IPS DF 19.7 (cell line): Measurements from ENCODE around the gene GPSM1.

Source experiments
- DNase-seq: peaks from one replicate; pipeline ENCODE4 v3.0.0-alpha.2; 2013; ENCODE audit warnings: low read depth, low spot score

GPSM1 gene, protein sequence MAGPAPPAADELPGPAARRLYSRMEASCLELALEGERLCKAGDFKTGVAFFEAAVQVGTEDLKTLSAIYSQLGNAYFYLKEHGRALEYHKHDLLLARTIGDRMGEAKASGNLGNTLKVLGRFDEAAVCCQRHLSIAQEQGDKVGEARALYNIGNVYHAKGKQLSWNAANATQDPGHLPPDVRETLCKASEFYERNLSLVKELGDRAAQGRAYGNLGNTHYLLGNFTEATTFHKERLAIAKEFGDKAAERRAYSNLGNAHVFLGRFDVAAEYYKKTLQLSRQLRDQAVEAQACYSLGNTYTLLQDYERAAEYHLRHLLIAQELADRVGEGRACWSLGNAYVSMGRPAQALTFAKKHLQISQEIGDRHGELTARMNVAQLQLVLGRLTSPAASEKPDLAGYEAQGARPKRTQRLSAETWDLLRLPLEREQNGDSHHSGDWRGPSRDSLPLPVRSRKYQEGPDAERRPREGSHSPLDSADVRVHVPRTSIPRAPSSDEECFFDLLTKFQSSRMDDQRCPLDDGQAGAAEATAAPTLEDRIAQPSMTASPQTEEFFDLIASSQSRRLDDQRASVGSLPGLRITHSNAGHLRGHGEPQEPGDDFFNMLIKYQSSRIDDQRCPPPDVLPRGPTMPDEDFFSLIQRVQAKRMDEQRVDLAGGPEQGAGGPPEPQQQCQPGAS

GRCh38 chr9:136327304-136327974 is at the start of gene GPSM1:
TSS of gene GPSM1 (plus strand) at chr9:136327539. CDS start at chr9:136327696, 157 bp downstream.
- no peak for DNase-seq

DNA sequence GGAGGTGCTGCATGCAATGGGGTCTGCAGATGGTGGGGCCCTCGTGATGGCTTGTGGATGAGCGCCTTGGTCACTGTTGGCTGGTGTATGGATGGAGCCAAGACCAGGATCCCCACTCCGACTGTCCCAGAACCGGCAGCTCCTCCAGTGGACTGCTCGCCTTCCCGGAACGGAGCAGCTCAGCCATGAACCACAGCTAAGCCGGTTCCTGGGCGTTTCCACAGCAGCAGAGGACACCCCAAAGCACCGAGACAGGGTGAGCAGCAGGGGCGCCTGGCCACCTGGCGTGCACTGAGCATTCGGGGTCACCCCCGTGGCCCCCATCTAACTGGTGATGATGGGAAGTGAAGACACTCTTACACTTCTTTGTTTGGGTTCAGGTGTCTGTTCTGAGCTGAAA is 49.6 kb upstream of the GPSM1 start:
- DNase-seq = no peak

- no peak for DNase-seq
Observed at GRCh38 chr9:136278221-136278620, 49.1 kb upstream of the GPSM1 start.

GRCh38 chr9:136278894-136279293 is 48.4 kb upstream of the GPSM1 start:
- DNase-seq = no peak

DNA sequence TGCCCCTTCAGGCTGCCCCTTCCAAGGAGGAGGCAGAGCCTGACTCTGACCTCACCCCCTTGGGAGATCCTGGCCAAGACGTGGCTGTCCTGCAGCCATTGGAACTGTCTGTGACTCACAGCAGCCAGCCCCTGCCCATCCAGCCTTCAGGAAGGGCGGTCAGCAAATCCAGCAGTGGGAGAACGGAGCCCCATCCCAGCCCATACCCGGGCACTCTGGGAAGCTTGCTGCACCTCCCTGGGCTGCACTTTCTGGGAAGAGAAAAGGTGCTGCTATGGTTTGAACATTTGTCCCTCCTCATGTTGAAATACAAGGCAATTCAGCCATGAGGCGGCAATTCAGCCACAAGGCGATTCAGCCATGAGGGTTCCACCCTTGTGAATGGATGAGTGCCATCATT is 47.9 kb upstream of the GPSM1 start:
- no peak for DNase-seq

- DNase-seq = no peak
Observed at GRCh38 chr9:136280535-136281315, 46.6 kb upstream of the GPSM1 start.

GRCh38 chr9:136281421-136282271 is 45.7 kb upstream of the GPSM1 start:
- no peak for DNase-seq

- DNase-seq = no peak
Observed at GRCh38 chr9:136282272-136282861, 45.0 kb upstream of the GPSM1 start.

DNA sequence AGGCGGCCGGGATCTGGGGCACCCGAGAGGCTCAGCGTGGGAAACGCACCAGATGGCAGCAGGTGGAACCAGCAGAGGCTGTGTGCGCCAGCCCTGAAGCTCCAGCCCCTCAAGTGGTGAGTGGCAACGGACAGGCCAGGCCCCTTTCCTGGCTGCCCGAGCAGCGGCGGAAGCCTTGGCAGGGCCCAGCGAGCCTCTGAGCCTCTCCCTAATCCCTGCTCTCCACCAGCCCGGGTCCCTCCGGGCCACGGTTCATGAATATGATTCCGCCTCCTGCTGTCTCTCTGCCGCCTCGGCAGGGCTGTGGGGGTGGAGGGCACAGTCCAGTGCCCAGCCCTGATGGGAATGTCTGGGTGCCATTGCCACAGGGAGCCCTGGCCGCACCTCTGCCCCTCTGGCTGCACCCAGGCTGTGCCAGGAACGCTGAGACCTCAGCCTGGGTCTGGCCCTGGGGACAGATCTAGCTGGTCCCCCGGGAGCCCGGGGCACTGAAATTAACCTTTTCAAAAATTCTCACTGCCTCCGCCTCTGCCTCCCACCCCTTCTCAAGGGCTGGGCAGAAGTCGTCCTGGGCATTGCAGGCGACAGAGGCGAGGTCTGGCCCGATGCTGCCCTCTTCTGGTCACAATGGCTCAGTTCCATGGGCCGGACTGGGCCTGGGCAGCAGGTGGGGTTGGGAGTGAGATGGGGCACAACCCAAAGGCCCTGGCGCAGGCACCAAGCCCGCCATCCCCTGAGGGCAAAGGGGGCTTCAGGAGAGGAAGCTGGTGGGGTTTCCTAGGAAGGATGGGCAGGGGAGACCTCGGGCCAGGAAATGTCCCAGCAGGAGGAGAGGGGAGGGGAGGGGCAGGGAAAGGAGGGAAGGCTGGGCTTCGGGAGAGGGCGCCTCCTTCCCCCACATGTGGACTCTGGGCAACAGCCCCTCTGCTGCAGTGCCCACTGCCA is 43.8 kb upstream of the GPSM1 start:
- peak; percentile 25 for DNase-seq

DNA sequence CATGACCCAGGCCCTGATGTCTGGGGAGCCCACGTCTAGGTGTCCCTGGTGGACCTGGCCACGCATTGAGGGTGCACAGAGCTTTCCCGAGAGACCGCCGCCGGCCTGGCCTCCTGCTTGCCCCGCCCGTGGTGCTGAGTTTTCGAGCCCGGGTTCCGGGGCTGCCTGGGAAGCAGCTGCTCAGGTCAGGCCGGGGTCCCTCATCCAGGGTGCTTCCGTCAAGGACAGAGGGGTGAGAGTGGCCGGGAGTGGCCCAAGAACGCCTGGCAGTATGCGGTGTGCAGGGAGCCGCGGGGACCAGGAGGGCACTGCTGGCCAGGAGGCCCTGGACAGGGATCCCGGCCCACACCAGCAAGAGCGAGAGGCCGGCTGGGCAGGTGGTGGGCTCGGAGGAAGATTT is 43.0 kb upstream of the GPSM1 start:
- DNase-seq = no peak

DNA sequence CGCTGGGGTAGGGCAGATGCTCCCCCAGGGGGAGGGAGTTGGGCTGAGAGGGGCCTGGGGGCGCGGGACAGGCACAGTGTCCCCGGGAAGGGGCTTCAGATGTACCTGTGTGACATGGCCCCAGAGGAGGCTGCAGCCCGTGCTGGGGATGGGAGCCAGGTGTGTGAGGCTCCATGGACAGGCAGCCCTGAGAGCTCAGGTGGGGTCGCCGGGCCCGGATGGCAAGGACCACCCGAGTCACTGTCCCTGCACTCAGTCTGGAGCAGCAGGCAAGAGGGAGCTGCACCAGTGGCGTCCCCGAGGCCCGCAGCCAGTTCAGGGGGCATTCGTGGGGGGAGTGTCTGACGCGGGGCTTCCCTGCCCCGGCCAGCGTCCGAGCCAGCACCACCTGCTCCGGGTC is 42.4 kb upstream of the GPSM1 start:
- DNase-seq = no peak

DNA sequence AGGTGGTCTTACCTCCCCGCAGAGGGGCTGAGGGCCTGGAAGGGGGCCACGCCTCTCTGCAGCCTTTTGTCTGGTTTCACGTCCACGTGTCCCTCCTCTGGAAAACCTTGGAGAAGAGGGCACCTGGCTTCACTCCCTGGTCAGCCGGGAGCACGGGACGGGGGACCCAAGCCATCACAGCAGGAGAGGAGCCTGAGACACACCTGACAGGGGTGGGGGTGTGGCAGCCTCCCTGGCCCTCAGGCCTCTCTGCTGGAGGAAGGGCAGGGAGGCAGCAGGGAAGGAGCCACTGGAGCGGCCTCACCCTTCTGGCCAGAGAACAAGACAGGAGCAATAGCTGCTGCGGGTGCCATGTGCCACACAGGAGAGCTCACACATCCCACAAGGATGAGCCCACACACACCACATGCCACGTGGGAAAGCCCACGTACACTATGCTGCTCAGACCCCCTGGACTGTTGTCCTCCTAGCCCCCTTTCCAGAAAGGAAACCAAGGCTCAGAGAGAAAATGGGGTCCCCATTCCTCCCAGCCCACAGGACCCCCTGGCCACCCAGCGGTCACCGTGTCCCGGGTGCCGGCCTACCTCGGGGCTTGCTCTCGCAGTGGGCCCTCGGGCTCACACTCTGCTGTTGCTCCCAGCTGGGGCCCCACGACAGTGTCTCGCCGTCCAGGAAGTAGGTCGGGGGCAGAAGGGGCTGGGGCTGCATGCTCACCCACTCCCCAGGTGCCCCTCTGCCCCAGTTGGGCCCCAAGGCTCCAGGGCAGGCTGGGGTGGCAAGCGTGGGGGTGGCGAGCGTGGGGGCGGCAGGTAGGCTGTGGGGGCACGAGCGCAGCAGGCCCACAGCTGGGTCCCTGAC is 41.6 kb upstream of the GPSM1 start:
- DNase-seq = no peak

GRCh38 chr9:136286359-136286986 is 40.9 kb upstream of the GPSM1 start:
- no peak for DNase-seq

DNA sequence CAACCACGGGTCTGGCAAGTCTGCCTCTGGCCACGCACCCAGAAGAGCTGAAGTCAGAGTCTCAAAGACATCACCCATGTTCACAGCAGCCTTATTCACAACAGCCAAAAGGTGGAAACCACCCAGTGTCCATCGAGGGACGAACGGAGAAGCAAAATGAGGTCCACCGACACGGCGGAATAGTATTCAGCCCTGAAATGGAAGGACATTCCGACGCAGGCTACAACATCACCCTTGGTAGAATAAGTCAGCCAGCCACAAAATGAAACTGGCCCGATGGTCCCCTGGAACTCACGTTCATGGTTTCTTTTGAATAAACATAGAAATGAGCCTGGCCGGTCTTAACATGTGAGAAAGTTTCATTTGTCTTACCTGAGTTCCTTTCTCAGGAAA is 40.4 kb upstream of the GPSM1 start:
- DNase-seq = no peak

- no peak for DNase-seq
Observed at GRCh38 chr9:136287960-136288753, 39.2 kb upstream of the GPSM1 start.

GRCh38 chr9:136289651-136290507 is 37.5 kb upstream of the GPSM1 start:
- DNase-seq = no peak
